Parathyroid adenoma (tissue), 2 donors: ENCODE measurements around the gene CMTM8.

Experiments used
- H2AFZ ChIP-seq: fragments of 300-600 bp; sonication (generic); one replicate; pipeline ENCODE4 v1.7.0; 2017; ENCODE audit warnings: antibody characterized with exemption, mild to moderate bottlenecking
- H3K27ac ChIP-seq: fragments of 300-600 bp; sonication (generic); one replicate; pipeline ENCODE4 v1.7.0; 2017
- H3K27me3 ChIP-seq: fragments of 300-600 bp; sonication (generic); one replicate; pipeline ENCODE4 v1.7.0; 2017; ENCODE audit warnings: low read length; ENCODE audit not compliant: control insufficient read depth, insufficient read depth
- H3K36me3 ChIP-seq: fragments of 300-600 bp; sonication (generic); one replicate; pipeline ENCODE4 v1.7.0; 2017; ENCODE audit warnings: low read length; ENCODE audit not compliant: control insufficient read depth, insufficient read depth
- H3K4me1 ChIP-seq: fragments of 300-600 bp; sonication (generic); one replicate; pipeline ENCODE4 v1.7.0; 2017; ENCODE audit warnings: control low read depth
- H3K4me2 ChIP-seq: fragments of 300-600 bp; sonication (generic); one replicate; pipeline ENCODE4 v1.7.0; 2017; ENCODE audit warnings: low read length
- H3K4me3 ChIP-seq: fragments of 300-600 bp; sonication (generic); one replicate; pipeline ENCODE4 v1.7.0; 2017; ENCODE audit warnings: low read depth, low read length
- H3K79me2 ChIP-seq: fragments of 300-600 bp; sonication (generic); one replicate; pipeline ENCODE4 v1.7.0; 2017; ENCODE audit warnings: control low read depth
- H3K9ac ChIP-seq: fragments of 300-600 bp; sonication (generic); one replicate; pipeline ENCODE4 v1.7.0; 2017; ENCODE audit warnings: mild to moderate bottlenecking
- H3K9me3 ChIP-seq: fragments of 300-600 bp; sonication (generic); one replicate; pipeline ENCODE4 v1.7.0; 2017; ENCODE audit warnings: low read length; ENCODE audit not compliant: control insufficient read depth
- TF ChIP-seq, protein P1 (sequence below): fragments of 300-600 bp; sonication (generic); IDR thresholded peaks from one replicate; pipeline ENCODE4 v1.7.0; 2017; ENCODE audit warnings: antibody characterized with exemption, mild to moderate bottlenecking
- donor health status: primary hyperparathyroidism.

Gene CMTM8

DNA sequence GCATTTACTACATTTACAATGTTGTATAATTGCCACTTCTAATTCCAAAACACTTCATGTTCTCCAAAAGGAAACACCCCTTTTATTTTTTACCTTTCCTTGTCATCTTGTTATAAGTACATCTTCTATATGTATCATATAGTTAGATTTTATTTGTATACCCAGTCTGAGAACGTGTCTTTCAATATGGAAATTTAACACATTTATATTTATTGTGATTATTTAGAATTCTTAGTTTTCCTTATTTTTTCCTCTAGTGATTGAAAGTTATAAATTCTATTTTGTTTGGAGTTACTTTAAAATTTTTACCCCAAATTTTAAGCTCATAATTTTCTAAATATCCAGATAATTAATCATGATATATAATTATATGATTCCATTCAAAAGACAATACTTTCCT, 15.8 kb downstream of the CMTM8 start:
- Histone ChIP-seq H3K9ac (no peak overlapping the region), H3K79me2 (peaks cover 70% of the 10 kb centered on the region), H3K9me3 (no peaks in the 10 kb centered on the region), H2AFZ (no peak overlapping the region), H3K36me3 (no peaks in the 10 kb centered on the region), H3K4me1 (no peaks in the 10 kb centered on the region), H3K27ac (no peak overlapping the region), H3K27me3 (no peaks in the 10 kb centered on the region), H3K4me2 (no peak overlapping the region), H3K4me3 (no peak overlapping the region)
- TF ChIP-seq, protein P1, sequence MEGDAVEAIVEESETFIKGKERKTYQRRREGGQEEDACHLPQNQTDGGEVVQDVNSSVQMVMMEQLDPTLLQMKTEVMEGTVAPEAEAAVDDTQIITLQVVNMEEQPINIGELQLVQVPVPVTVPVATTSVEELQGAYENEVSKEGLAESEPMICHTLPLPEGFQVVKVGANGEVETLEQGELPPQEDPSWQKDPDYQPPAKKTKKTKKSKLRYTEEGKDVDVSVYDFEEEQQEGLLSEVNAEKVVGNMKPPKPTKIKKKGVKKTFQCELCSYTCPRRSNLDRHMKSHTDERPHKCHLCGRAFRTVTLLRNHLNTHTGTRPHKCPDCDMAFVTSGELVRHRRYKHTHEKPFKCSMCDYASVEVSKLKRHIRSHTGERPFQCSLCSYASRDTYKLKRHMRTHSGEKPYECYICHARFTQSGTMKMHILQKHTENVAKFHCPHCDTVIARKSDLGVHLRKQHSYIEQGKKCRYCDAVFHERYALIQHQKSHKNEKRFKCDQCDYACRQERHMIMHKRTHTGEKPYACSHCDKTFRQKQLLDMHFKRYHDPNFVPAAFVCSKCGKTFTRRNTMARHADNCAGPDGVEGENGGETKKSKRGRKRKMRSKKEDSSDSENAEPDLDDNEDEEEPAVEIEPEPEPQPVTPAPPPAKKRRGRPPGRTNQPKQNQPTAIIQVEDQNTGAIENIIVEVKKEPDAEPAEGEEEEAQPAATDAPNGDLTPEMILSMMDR = no peak

DNA sequence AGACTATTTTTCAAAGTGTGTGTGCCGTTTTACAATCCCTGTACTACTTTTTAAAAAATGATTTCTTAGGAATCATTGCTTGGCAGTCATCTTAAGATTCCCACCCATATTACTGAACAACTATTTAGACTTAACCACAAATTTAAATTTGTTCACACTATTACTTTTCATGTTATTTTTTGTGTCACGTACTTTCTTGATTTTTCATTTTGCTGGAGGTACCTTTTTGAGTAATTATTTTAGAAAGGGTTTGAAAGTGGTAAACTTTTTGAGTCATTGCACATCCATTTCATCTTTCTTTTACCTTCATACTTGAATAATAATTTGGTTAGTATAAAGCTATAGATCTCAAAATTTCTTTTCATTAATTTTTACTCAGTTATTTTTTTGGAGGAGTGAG, 16.9 kb downstream of the CMTM8 start:
- Histone ChIP-seq H3K27ac (no peak overlapping the region), H3K27me3 (no peaks in the 10 kb centered on the region), H3K36me3 (no peaks in the 10 kb centered on the region), H3K9me3 (no peaks in the 10 kb centered on the region), H3K79me2 (peaks cover 75% of the 10 kb centered on the region), H3K4me3 (no peak overlapping the region), H3K4me1 (no peaks in the 10 kb centered on the region), H3K4me2 (no peak overlapping the region), H3K9ac (no peak overlapping the region), H2AFZ (no peak overlapping the region)
- TF ChIP-seq, protein P1 = no peak

DNA sequence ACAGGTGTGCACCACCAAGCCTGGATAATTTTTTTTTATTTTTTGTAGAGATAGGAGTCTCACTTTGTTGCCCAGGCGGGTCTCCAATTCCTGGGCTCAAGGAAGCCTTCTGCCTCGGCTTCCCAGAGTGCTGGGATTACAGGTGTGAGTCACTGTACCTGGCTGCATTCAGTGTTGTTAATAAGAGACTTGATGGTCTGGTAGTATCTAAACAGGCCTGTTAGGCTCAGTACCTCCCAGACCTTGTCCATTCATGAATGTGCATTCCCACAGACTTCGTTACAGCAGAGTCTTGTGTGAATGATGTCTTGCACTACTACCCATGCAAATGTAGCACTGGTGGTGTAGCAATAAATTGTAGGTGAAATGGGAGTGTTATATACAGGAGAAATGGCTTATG, 17.7 kb downstream of the CMTM8 start:
- Histone ChIP-seq H3K36me3 (no peaks in the 10 kb centered on the region), H2AFZ (no peak overlapping the region), H3K4me1 (no peaks in the 10 kb centered on the region), H3K27me3 (no peaks in the 10 kb centered on the region), H3K27ac (no peak overlapping the region), H3K4me3 (no peak overlapping the region), H3K9me3 (no peaks in the 10 kb centered on the region), H3K4me2 (no peak overlapping the region), H3K9ac (no peak overlapping the region), H3K79me2 (peaks cover 72% of the 10 kb centered on the region)
- TF ChIP-seq, protein P1 = no peak

DNA sequence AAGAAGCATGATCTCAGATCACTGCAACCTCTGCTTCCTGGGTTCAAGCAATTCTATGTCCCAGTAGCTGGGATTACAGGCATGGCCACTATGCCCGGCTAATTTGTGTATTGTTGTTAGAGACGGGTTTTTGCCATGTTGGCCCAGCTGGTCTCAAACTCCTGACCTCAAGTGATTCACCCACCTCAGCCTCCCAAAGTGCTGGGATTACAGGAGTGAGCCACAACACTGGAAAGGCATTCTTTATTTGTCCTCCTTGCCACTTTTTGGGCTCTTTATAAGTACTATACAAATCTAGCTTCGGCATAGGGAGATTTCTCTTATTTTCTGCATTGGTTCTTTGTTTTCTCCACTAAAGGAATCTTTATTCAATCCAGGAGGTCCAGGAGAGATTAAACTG, 18.6 kb downstream of the CMTM8 start:
- Histone ChIP-seq H3K36me3 (no peaks in the 10 kb centered on the region), H3K9ac (no peak overlapping the region), H3K4me1 (no peaks in the 10 kb centered on the region), H3K79me2 (peaks cover 71% of the 10 kb centered on the region), H3K4me3 (no peak overlapping the region), H3K9me3 (no peaks in the 10 kb centered on the region), H3K4me2 (no peak overlapping the region), H2AFZ (no peak overlapping the region), H3K27ac (no peak overlapping the region), H3K27me3 (no peaks in the 10 kb centered on the region)
- TF ChIP-seq, protein P1 = no peak

DNA sequence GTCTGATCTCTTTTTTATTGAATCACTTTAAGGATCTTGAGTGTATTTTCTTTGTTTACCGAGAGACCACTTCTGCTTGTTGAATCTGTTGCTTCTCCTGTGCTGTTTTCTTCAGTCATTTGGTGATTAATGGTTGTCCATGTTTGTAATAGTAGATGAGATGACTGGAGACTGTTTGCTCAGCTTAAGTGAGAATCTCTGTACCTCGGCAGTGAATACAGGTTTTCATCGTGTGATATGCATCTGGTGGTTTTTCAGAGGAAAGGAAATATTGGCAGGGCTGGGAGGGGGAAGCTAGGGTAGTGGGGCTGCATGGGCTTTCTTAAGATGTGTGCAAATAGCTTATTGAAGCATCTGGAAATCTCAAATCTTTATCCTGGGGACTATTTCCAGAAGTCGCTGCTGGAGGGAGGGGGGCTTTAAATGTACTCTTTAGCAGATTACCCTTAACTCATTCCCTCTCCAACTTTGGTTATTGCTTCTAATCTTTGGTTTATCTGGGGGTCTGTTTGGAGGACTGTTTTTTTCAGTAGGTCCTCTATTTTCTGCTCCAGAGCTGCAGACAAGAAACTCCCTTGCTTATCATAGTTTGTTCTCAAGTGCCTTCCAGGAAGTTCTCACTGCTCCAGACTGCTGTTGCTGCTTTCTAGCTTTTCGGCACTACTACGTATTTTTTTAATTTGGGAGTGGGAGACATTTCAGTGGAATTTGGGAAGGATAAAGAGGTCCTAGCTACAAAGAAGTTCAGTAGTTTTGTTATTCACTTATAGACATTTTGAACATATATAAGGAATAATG, 19.4 kb downstream of the CMTM8 start:
- no peak overlapping the region for H3K4me2 ChIP-seq
- no peak overlapping the region for H3K9ac ChIP-seq
- H3K4me1 ChIP-seq = no peaks in the 10 kb centered on the region
- TF ChIP-seq, protein P1 = no peak
- no peaks in the 10 kb centered on the region for H3K27me3 ChIP-seq
- no peaks in the 10 kb centered on the region for H3K9me3 ChIP-seq
- no peak overlapping the region for H2AFZ ChIP-seq
- peaks cover 75% of the 10 kb centered on the region for H3K79me2 ChIP-seq
- H3K36me3 ChIP-seq = no peaks in the 10 kb centered on the region
- no peak overlapping the region for H3K27ac ChIP-seq
- H3K4me3 ChIP-seq = no peak overlapping the region
